GM19099 (cell line): ENCODE results near the gene COX6A2.

Experiments
- POLR2A ChIP-seq: IDR thresholded peaks from 3 replicates; pipeline ENCODE4 v1.6.1; 2011; ENCODE audit warnings: low read depth; ENCODE audit not compliant: insufficient read length; ENCODE audit errors: extremely low read depth

COX6A2 gene

DNA sequence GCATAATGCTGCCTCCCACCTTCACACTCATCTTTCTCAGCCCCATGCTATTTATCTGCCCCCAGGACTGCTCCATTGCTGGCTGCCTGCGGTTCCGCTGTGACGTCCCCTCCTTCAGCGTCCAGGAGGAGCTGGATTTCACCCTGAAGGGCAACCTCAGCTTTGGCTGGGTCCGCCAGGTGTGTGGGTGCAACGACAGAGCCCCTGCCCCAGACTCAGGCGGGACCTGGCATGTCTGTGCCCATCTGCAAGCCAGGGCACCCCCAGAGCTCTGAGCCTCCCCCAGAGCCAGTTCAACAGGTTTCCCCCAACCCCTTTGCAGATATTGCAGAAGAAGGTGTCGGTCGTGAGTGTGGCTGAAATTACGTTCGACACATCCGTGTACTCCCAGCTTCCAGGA lies 48.0 kb downstream of the COX6A2 start:
- no peak for TF ChIP-seq POLR2A
